ENCODE data around the gene PITPNM2. TPM values are rescaled to one million over a fixed set of nuclear protein-coding genes. Genes with fewer than 3 reads are reported as not detected.

The PITPNM2 gene
- total and polyA plus RNA-seq, 2 of the 8 experiments (the other 6 are each of a cell fraction or from before 2014, with no cell fraction given), result 0.59 to 3.4 TPM

- TF ChIP-seq SIRT6 (IDR thresholded peaks at IDR 0.05; ENCODE audit: low read length) (no peak), CREB1 (IDR thresholded peaks at IDR 0.05) (no peak), HDAC6 (IDR thresholded peaks at IDR 0.05; ENCODE audit: low read depth, low read length) (no peak)
Observed at GRCh38 chr12:123119808-123120207, 31.1 kb downstream of the PITPNM2 start (continued).

Data from H1 (cell line).